Measurements from ENCODE around the gene RAB40A.

- TF ChIP-seq CTCF (IDR thresholded peaks at IDR 0.05 in 4 of 5, conservative IDR thresholded peaks at IDR 0.05 in 1 of 5) (peak in 4 of 5 experiments; percentile 18 to 60 (median 43)), POLR2A (IDR thresholded peaks at IDR 0.05) (no peak)
These were observed 54.5 kb downstream of the RAB40A start for GRCh38 chrX:103464774-103465117.

Data from gastrocnemius medialis (tissue), 4 donors.